ENCODE measurements around the gene ACAP2.
"Not testable (repeated sequence)": the region's sequence is repeated elsewhere in the genome, so short reads cannot be mapped to it uniquely, and the experiment has no call there.

ACAP2 gene

DNA sequence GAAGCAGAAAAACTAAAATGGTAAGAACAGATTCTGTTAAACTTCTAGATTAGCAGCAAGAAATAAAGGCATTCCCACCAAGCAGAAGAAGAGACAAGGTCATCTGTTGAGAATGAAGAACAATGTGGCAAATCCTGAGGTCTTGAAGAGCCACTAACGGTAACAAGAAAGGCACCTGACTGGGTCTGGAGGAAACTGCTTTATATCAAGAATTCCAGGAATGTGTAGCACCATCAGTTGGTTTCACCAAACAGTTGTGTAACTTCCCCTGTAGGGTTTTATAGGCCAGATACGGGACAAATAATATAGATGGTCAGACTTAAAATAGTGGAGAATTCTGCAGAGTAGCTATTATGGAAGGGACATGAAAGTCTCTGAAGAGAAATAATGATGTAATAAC lies 57.3 kb downstream of the ACAP2 start:
- no peak for DNase-seq

DNA sequence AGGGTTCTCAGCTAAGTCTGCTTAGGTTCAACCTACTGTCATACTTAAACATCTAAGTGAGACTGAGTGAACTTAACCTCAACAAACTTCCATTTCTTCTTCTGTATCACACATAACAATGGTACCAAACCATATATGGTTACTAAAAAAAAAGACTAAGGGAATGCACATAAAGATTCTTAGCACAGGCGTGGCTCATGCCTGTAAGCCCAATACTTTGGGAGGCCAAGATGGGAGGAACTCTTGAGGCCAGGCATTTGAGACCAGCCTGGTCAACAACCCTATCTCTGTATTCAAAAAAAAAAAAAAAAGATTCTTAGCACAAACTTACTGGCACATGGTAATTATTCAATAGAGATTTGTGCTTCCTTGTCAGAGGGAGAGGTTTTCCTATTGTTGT lies 57.9 kb downstream of the ACAP2 start:
- no peak for DNase-seq

DNA sequence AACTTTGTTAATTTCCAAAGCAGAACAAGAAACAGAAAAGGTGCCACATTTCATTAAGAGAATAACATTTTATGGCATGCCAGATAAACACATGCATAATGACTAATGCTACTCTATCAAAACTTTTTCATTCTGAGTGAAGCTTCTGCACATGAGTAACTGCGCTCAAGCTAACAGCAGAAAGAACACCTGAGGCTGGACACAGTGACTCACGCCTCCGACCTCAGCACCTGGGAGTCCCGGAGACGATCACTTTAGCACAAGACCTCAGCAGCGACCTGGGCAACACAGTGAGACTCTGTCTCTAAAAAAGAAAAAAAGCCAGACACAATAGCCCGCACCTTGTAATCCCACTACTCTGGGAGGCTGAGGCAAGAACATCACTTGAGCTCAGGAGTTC lies 70.6 kb downstream of the ACAP2 start:
- DNase-seq = no peak

DNA sequence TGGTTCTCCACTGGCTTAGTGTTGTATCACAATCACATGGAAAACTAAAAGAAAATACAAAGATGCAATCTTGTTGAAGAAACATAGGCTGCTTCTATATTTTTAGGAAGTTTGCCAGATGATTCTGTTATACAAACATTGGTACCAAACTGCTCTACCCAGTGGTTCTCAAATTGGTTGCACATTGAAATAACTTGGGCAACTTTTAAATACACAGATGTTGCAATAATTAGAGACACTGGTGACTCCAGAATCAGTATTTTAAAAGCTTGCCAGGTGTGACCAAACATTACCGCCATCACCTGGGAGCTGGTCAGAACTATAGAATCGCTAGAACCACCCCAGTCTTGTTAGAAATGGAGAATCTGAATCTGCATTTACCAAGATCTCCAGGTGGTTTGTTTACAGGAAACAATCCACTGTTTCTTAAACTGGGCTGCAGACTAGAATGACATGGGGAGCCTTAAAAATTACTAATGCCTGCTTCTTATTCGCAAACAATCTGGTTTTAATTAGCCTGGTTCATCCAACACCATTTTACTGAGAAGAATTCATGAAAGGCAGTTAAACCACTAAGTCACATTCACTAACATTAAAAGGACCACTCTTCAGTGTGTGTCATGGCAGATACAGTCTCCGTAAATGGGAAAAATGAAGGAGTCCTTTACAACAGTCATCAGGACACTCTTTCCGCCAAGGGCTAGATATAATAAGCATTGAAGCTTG lies 76.5 kb downstream of the ACAP2 start:
- no peak for DNase-seq

DNA sequence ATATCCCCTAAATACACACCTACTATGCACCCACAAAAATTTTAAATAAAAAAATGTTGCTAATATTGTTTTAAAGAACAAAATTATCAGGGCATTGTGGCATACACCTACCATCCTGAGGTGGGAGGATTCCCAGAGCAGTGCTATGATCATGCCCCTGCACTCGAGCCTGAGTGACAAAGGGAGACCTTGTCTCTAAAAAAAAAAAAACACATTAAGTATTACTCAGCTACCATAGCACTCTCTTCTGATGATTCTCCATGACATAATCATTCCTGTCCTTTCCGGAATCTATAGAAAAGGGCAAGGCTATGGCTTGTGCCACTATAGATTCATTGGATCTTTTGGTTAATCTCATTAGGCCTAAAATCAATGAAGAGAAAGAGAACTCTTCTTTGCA lies 77.4 kb downstream of the ACAP2 start:
- DNase-seq = no peak

DNA sequence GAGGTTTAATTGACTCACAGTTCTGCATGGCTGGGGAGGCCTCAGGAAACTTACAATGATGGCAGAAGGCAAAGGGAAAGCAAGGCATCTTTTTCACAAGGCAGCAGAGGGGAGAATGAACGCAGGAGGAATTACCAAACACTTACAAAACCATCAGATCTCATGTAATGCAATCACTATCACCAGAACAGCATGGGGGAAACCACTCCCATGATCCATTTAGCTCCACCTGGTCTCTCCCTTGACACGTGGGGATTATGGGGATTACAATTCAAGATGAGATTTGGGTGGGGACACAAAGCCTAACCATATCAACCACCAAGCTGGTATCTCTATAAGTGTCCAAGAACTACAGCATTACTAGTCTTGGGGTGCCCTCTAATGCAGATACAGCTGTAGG lies 85.0 kb downstream of the ACAP2 start:
- not testable (repeated sequence) for DNase-seq

DNA sequence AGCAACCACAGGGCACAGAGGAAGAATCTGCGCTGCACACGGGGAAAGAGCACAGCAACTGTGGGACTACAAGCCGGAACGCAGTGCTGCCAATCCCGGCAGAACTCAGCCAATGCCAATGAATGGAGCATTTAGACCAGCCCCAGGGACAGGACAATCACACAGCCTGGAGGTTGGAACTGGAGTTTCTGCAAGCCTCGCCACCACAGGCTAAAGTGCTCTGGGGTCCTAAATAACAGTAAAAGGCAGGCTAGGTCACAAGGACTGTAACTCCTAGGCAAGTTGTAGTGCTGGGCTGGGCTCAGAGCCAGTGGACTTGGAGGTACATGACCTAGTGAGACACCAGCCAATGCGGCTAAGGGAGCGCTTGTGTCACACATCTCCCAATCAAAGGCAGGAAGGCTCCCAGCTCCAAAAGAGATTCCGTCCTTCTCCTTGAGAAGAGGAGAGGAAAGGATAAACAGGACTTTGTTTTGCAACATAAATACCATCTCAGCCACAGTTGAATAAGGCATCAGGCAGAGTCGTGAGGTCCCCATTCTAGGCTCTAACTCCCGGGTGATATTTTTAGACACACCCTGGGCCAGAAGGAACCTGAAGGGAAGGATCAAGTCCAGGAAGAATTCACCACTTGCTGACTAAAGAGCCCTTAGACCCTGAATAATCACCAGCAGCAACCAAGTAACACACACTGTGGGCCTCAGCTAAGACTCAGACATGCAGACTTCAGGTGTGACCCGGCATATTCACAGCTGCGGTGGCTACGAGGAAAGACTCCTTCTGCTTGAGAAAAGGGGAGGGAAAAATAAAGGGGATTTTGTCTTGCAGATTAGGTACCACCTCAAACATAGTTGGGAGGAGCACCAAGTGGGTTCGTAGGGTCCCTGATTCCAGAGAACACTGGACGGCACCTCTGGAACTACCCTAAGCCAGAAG lies 86.4 kb downstream of the ACAP2 start:
- DNase-seq = no peak

DNA sequence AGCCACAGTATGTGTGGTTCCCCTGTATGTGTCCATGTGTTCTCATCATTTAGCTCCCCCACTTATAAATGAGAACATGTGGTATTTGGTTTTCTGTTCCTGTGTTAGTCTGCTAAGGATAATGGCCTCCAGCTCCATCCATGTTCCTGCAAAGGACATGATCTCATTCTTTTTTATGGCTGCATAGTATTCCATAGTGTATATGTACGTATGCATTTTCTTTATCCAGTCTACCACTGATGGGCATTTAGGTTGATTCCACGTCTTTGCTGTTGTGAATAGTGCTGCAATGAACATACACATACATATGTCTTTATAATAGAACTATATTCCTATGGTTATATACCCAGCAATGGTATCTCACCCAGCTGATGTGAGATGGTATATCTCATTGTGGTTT lies 88.8 kb downstream of the ACAP2 start:
- DNase-seq = not testable (repeated sequence)

DNA sequence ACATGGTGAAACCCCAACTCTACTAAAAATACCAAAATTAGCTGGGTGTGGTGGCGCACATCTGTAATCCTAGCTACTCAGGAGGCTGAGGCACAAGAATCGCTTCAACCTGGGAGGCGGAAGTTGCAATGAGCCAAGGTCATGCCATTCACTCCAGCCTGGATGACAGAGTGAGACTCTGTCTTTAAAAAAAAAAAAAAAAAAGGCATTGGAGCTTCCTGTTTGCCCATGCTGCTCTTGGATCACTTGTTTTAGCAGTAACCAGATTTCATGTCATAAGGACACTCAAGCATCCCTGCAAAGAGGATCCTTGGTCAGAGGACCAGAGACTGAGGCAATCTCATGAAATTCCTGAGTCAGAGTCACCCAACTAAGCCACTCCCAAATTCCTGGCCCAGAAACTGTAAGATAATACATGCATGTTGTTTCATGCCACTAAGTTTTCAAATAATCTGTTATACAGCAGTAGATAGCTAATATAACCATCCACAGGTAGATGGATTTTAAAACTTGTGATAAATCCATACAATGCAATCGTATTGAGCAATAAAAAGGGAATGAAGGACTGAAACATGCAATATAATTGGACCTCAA lies 89.8 kb downstream of the ACAP2 start:
- DNase-seq = peak; percentile 78

DNA sequence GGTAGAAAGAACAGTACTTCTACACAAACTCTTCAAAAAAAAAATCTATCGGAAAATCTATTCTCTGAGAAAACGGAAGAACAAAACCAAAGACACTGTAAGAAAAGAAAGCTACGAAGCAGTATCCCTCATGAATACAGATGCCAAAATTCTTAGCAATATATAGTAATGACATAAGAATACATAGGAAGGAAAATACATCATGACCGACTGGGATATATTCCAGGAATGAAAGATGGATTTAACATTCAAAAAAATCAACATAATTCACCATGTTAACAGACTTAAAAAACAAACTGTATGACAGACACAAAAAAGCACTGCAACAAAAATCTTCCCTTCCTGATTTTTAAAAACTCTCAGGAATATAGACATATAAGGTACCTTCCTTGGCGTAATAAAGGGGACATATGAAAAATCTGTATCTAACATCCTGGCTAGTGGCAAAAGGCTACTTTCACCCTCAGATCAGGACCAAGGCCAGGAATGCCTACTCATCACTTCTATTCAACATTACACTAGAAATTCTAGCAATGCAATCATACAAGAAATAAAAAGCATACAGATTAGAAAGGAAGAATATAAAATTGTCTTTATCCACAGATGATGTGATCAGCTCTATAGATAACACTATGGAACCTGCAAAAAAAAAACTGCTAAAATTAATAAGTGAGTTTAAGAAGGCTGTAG lies 94.2 kb downstream of the ACAP2 start:
- DNase-seq = no peak

DNA sequence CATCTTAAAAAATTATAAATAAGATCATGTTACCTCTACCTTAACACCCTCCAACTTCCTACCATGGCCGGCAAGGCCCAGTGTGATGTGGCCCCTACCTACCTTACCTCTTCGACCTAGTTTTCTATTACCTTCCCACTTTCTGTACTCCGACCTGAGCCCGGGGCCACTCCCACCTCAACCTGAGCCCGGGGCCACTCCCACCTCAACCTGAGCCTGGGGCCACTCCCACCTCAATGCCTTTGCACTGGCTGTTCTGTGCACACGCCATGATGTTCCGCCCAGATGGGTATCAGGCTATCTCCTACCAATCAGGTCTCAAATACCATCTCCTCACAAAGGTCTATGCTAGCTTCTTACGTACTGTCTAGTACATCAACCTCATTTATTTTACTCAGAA lies 105.1 kb downstream of the ACAP2 start:
- DNase-seq = no peak

DNA sequence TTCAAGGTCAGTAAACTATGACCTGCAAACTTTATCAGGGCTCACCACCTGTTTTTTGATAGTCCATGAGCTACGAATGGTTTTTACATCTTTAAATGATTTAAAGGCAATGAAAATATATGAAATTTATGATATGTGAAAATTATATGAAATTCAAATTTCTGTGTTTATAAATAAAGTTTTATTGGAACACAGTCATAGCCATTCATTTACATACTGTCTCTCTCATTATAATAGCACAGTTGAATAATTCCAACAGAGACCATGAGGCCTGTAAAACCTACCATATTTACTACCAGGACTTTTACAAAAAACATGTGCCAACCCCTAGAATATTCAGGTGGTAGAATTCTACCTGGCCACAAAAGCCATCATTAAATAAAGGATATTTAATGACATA lies 107.9 kb downstream of the ACAP2 start:
- DNase-seq = no peak

DNA sequence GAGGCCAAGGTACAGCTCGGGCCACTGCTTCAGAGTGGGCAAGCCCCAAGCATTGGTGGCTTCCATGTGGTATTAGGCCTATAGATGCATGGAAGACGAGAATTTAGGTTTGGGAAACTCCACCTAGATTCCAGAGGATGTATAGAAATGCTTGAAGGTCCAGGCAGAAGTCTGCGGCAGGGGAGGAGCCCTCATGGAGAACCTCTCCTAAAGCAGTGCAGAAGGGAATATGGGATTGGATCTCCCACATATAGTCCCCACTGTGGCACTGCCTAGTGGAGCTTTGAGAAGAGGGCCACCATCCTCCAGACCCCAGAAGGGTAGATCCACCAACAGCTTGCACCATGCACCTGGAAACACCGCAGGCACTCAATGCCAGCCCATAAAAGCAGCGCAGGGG lies 123.8 kb downstream of the ACAP2 start:
- DNase-seq = no peak

DNA sequence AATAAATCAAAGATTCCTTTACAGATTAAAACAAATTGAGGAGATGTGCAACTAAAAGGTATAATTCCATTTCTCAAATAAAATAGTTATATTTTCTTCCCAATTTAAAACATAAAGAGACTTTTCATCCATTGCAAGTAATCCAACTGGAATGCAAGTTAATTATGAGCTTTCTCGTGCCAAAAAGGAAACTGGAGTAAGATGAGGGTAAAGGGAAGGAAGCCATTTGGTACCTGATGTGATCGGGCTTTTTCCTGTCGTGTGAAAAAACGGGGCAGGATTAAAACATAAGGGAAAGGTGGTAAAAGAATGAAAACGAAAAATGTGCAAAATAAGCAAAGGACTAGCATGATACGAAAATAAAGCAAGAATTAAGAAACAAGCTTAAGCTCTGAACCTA lies 130.1 kb downstream of the ACAP2 start:
- no peak for DNase-seq

DNA sequence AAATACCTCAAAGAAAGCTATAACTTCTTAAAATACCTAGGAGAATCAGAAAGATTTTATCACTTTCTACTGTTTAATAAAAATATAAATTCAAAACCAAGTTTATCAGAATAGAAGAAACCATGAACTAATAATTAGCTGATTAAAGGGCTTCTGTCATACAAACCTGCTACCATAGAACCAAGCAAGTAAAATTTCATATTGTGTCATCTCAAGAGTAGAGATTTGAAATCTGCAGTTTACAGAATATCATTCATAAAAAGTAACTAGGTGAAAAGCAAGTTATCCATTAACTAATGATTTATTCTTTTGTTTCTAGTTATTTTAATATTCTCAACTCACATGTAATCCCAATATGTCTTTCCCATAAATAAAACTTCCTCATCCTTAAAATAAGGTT lies 135.1 kb downstream of the ACAP2 start:
- DNase-seq = no peak

DNA sequence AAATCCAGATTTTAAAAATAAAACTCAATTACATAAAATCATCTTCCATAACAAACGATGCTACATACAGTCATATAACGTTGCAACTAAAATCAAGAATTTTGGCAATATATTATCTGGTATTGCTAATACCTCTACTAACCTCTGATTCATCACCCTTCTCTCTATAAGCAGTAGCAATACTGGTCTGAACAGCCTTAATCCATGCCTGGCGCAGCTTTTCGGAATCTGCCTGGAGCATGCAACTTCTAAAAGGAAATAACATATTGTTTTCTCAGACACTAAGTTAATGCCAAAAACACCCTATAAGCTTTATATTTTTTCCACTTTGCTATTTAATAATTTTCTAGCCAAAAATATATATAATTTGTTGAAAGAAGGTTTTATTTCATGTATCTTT lies 136.5 kb downstream of the ACAP2 start:
- DNase-seq = no peak

DNA sequence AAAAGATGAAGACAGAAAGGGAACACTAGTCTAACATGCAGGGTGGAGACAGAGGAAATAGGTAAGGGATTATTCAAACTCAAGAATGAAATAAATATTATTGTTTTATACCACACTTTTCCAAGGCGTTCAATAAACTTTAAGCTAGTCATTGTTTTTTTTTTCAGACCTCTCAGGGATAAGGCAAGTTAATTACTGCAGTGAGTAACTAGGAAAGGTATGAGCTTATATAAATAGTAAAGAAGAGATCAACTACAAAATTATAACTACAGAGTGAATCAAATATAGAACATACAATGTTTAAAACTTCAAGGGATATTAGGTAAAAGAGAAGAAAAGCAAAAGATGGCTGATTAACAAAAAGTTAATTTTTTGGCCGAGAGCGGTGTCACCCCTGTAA lies 140.4 kb downstream of the ACAP2 start:
- peak; percentile 38 for DNase-seq

DNA sequence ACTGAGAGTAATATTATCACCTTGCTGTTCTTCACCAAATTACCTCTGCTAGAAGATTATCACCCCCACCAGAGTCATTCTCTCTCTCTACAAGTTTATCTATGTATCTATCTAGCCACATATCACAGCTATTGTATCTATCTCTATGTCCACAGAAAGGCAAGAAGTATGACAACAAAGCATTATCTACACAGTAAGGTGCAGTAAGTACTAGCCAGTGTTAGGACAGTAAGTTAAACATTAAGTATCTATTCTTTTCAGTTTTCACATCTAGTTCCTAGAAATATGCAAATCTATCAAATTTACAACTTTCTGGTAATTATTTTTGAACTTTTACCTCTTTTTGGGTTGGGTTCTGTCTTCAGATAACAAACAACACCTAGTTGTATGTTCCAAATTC lies 145.4 kb downstream of the ACAP2 start:
- no peak for DNase-seq

DNA sequence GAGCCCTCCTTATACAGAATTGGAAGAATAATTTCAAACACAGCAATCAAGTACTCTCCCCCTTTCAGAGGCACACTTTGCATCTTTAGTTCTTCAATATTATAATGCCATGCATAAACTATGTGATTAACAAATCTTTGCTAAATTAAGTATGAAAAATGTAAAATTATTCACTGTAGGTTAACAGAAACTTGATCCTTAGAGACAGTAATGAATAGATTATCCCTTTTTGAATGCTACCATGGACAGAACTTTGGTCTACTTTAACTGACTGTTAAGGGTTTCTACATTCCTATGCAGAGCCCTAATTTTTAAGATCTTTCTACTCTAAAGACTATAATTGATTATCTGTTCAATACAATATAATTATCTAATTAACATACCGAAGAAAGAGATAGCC lies 146.2 kb downstream of the ACAP2 start:
- DNase-seq = no peak

DNA sequence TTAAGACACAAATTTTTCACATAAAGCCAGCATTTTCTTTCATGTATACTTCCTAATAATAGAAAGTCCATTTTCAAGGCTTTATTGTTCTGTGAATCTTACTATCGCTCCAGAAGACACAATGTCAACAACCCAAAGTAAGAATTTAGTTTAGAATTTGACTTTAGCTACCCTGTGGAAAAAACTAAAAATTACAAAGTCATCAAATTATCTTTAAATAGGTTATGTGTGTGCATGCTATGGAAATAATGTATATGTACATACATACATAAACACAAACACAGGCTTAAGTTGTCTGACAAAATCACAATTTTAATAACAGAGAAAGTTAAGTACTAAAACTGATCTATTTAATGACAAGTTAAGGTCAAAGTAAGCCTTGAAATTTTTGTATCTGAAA lies 151.7 kb downstream of the ACAP2 start:
- no peak for DNase-seq

DNA sequence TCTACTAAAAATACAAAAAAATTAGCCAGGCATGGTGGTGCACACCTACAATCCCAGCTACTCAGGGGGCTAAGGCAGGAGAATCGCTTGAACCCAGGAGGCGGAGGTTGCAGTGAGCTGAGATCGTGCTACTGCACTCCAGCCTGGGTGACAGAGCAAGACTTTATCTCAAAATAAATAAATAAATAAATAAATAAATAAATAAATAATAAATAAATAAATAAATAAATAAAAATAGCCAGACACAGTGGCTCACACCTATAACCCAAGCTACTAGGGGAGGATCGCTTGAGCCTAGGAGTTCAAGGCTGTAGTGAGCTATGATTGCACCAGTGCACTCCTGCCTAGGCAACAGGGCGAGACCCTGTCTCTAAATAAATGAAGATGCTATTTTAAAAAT lies 152.2 kb downstream of the ACAP2 start:
- DNase-seq = not testable (repeated sequence)

DNA sequence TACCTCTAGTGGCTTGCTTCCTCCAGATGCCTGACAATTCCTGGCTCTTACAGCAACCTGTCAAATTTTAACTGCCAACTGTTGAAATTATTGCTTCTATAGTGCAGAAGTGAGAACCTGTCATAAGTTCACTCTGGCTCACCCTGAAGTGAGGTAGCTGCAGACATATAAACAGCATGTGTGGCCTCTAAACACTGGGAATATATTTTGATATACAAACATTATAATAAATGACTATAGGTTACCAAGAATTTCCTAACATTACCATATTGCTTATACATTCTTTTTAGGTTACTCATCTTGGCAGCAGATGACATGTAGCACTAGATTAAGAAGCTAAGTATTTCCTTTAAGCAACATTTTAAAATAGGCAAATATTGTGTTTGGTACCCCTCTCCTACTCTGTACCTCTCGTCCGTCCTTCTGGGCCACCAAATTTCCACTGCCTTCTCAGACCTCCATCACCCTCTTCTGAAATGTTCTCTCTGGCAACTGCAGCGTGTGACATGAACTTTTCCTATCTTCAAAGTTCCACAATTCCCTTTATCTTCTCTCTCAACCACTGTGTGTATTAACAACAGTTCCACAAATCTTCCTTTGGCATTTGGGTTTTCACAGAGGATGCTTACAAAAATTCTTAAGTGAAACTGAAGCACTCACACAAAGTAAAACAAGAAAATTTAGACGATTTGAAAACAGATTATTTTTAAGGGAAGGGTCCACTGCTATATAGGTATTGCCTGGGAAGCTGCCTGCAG lies 156.5 kb downstream of the ACAP2 start:
- DNase-seq = peak; percentile 81

DNA sequence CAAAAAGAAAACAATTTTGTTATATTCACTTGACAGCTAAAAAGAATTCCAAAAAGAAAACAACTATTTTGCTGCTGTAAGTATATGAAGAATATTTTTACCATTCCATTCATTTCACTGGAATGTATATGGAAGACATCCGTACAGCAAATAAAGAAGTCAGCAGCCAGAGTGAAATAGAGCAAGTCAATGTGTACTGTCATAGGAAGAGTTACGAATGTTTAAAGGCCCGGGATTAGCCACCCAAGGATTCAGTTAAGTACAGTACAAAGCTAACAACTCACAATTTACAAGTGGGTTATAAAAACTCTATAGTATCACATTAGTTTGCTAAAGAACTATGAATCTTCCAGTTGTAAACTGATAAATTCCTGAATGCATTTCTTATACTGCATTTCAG lies 157.4 kb downstream of the ACAP2 start:
- DNase-seq = no peak
